Smooth muscle cell (in vitro differentiated cells): ENCODE data around the gene TMSB4Y. TPM values are rescaled to one million over a fixed set of nuclear protein-coding genes. Genes with fewer than 3 reads are reported as not detected.

ENCODE experiments used
- DNase-seq: peaks from one replicate; lab custom pipeline; 2025; ENCODE audit not compliant: unreplicated experiment; lab: John Stamatoyannopoulos, UW
- H2AFZ ChIP-seq: fragments of 200-600 bp; sonication (generic); 2 replicates; pipeline ENCODE4 v1.6.0; 2016; ENCODE audit warnings: antibody characterized with exemption, low read depth, mild to moderate bottlenecking
- H3F3A ChIP-seq: fragments of 200-600 bp; sonication (generic); 2 replicates; pipeline ENCODE4 v1.6.0; 2017; ENCODE audit warnings: antibody characterized with exemption, low read depth
- H3K27ac ChIP-seq: fragments of 200-600 bp; sonication (generic); 2 replicates; pipeline ENCODE4 v1.5.1; 2016; ENCODE audit warnings: low read depth, mild to moderate bottlenecking
- H3K27me3 ChIP-seq: fragments of 200-600 bp; sonication (generic); 2 replicates; pipeline ENCODE4 v1.6.1; 2016; ENCODE audit warnings: low read depth, mild to moderate bottlenecking
- H3K36me3 ChIP-seq: fragments of 200-600 bp; sonication (generic); 2 replicates; pipeline ENCODE4 v1.5.1; 2016; ENCODE audit warnings: low read depth
- H3K4me1 ChIP-seq: fragments of 200-600 bp; sonication (generic); 2 replicates; pipeline ENCODE4 v1.5.1; 2016; ENCODE audit warnings: low read depth
- H3K4me2 ChIP-seq: fragments of 200-600 bp; sonication (generic); 2 replicates; pipeline ENCODE4 v1.6.0; 2016; ENCODE audit warnings: mild to moderate bottlenecking
- H3K4me3 ChIP-seq: fragments of 200-600 bp; sonication (generic); 2 replicates; pipeline ENCODE4 v1.5.1; 2016; ENCODE audit warnings: mild to moderate bottlenecking
- H3K79me2 ChIP-seq: fragments of 200-600 bp; sonication (generic); 2 replicates; pipeline ENCODE4 v1.6.0; 2016; ENCODE audit warnings: low read depth, mild to moderate bottlenecking
- H3K9ac ChIP-seq: fragments of 200-600 bp; sonication (generic); 2 replicates; pipeline ENCODE4 v1.6.0; 2016; ENCODE audit warnings: low read depth
- H3K9me3 ChIP-seq: fragments of 200-600 bp; sonication (generic); replicated peaks from 2 replicates; pipeline ENCODE4 v1.5.1; 2016; ENCODE audit warnings: low read depth
- H4K20me1 ChIP-seq: fragments of 200-600 bp; sonication (generic); 2 replicates; pipeline ENCODE4 v1.6.0; 2016; ENCODE audit warnings: low read depth
- whole genome bisulfite sequencing: methylation state at CpG from one replicate; pipeline ENCODE4 v1.1.7; 2016; ENCODE audit warnings: low lambda C conversion rate; 5-methylcytosine and 5-hydroxymethylcytosine counted together
- polyA plus RNA-seq: library from polyadenylated mRNA; unstranded; fragments of >200 nt; fragmentation: Nextera tagmentation; extraction: Ambion mirVana; gene quantifications from 2 replicates; pipeline ENCODE4 v1.2.1, GENCODE V29; 2016
- total RNA-seq: library from RNA; depleted of rRNA; stranded (reverse); fragments of >200 nt; gene quantifications from 2 replicates; pipeline ENCODE4 v1.2.3, GENCODE V29; 2014
- TF ChIP-seq, protein P1 (sequence below): fragments of 200-600 bp; sonication (generic); IDR thresholded peaks from 2 replicates; pipeline ENCODE4 v1.5.1; 2017; ENCODE audit warnings: borderline replicate concordance, mild to moderate bottlenecking, antibody characterized with exemption; ENCODE audit not compliant: insufficient read depth, poor library complexity, severe bottlenecking

Gene TMSB4Y
- total and polyA plus RNA-seq, 2 experiments from 2014 or later = not detected

DNA sequence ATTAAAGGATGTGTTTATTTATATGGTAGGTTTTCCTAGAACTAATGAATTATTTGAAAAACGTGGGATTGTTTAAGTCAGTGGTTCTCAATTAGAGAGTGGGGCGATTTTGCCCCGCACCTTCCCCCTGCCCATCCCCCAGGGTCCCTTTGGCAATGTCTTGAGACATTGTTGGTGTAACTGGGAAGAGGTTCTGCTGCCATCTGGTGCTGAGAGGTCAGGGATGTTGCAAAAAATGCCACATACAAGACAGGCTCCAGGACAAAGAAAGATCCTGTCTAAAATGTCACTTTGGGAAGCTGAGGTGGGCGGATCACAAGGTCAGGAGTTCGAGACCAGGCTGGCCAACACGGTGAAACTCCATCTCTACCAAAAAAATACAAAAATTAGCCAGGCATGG, 25.8 kb downstream of the TMSB4Y start:
- no CpG with 5 or more reads among the region's 6 CpGs for WGBS
- Histone ChIP-seq H3K79me2 (no peaks in the 10 kb centered on the region), H3K4me1 (no peaks in the 10 kb centered on the region), H3K27me3 (no peaks in the 10 kb centered on the region), H3K27ac (no peak overlapping the region), H3F3A (no peaks in the 10 kb centered on the region), H2AFZ (no peak overlapping the region), H3K9ac (no peak overlapping the region), H3K4me3 (no peak overlapping the region), H3K4me2 (no peak overlapping the region), H4K20me1 (no peaks in the 10 kb centered on the region), H3K36me3 (no peaks in the 10 kb centered on the region), H3K9me3 (no peaks in the 10 kb centered on the region)
- TF ChIP-seq, protein P1, sequence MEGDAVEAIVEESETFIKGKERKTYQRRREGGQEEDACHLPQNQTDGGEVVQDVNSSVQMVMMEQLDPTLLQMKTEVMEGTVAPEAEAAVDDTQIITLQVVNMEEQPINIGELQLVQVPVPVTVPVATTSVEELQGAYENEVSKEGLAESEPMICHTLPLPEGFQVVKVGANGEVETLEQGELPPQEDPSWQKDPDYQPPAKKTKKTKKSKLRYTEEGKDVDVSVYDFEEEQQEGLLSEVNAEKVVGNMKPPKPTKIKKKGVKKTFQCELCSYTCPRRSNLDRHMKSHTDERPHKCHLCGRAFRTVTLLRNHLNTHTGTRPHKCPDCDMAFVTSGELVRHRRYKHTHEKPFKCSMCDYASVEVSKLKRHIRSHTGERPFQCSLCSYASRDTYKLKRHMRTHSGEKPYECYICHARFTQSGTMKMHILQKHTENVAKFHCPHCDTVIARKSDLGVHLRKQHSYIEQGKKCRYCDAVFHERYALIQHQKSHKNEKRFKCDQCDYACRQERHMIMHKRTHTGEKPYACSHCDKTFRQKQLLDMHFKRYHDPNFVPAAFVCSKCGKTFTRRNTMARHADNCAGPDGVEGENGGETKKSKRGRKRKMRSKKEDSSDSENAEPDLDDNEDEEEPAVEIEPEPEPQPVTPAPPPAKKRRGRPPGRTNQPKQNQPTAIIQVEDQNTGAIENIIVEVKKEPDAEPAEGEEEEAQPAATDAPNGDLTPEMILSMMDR = no peak
- DNase-seq = no peak

DNA sequence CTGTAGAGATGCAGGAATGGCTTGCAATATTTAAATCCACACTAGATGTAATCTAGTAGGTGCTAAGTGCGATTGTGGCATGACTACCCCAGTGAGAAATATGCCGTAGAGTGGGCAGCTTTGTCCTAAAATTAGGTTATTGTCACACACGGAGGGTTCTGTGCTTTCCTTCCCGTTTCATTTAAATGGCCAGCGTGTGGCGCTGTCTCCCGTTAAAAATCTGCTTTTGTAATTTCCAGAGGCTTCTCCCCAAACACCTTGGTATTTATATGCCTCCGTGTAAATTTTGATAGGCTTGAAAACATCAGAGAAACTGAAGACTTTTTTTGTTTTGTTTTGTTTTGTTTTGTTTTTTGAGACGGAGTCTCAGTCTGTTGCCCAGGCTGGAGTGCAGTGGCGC, 34.9 kb downstream of the TMSB4Y start:
- Histone ChIP-seq H3K4me3 (no peak overlapping the region), H4K20me1 (no peaks in the 10 kb centered on the region), H3K4me2 (no peak overlapping the region), H3K9ac (no peak overlapping the region), H3K36me3 (no peaks in the 10 kb centered on the region), H3K27ac (no peak overlapping the region), H3F3A (no peaks in the 10 kb centered on the region), H2AFZ (no peak overlapping the region), H3K79me2 (no peaks in the 10 kb centered on the region), H3K27me3 (no peaks in the 10 kb centered on the region), H3K9me3 (no peaks in the 10 kb centered on the region), H3K4me1 (no peaks in the 10 kb centered on the region)
- TF ChIP-seq, protein P1 = no peak
- no peak for DNase-seq
- WGBS = no CpG with 5 or more reads among the region's 10 CpGs

DNA sequence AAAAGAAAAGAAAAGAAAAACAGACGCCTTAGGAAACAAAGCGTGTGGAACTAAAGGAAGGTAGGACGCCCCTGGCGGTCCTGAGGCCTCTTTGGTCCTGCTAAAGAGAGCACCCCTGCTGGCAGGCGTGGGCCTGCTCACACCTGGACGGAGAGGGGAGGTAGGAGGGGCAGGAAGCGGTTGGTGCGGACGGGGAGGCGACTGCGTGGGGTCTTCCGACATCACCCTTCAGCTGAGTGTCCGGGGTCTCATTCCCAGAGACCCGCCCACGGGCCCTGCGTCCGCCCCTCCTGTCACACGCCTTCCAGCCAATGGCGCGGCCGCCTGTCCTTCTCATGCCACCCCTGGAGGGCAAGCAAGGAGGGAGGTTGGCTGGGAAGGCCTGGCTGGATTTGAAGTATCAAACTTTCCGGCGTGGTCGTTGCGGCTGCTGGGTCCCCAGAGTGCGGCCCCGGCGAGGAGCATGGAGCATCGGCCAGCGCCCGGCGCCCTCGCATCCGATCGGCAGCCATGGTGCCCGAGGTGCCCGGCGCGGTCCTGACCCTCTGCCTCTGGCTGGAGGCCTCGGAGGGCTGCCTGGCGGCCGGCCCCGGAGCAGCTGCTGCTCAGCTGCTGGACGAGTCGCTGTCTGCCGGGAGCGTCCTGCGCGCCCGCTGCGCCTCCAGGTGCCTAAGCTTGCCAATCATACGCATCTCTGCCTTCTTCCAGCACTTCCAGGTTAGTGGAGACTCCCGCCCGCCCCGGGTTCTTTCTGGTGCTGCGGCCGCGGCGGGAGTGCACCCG, 47.8 kb downstream of the TMSB4Y start:
- Histone ChIP-seq H3K27ac (no peak overlapping the region), H3K4me2 (no peak overlapping the region), H3K27me3 (no peaks in the 10 kb centered on the region), H3K9ac (no peak overlapping the region), H3F3A (no peaks in the 10 kb centered on the region), H3K4me1 (no peaks in the 10 kb centered on the region), H3K4me3 (no peak overlapping the region), H3K36me3 (no peaks in the 10 kb centered on the region), H3K79me2 (no peaks in the 10 kb centered on the region), H4K20me1 (no peaks in the 10 kb centered on the region), H2AFZ (no peak overlapping the region), H3K9me3 (no peaks in the 10 kb centered on the region)
- TF ChIP-seq, protein P1 = no peak
- DNase-seq = no peak
- WGBS = no CpG with 5 or more reads among the region's 60 CpGs

DNA sequence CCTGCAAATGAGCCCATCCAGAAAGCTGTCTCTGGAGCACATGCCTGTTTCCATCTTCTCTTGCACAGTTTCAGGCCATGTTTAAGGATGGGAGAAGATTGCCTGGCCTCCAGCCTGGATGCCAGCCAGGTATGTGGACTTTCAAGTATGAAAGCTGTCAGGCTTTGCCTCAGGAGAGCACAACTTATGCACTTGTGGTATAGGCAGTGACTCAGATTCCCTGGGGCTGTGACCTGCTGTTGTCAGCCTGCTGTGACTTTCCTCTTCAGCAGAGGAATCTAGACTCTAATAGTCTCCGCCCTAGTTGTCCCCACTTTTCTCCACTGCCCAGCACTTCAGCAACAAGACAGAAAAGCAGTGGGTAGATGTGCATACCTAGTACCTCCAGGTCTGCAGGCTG, 51.0 kb downstream of the TMSB4Y start:
- H3K4me3 ChIP-seq = no peak overlapping the region
- H3K27ac ChIP-seq = no peak overlapping the region
- H3K36me3 ChIP-seq = no peaks in the 10 kb centered on the region
- H2AFZ ChIP-seq = no peak overlapping the region
- no peak overlapping the region for H3K4me2 ChIP-seq
- H3K79me2 ChIP-seq = no peaks in the 10 kb centered on the region
- no CpG with 5 or more reads among the region's 1 CpG for WGBS
- H3K27me3 ChIP-seq = no peaks in the 10 kb centered on the region
- TF ChIP-seq, protein P1 = no peak
- DNase-seq = no peak
- H3F3A ChIP-seq = no peaks in the 10 kb centered on the region
- no peaks in the 10 kb centered on the region for H4K20me1 ChIP-seq
- H3K9ac ChIP-seq = no peak overlapping the region
- H3K9me3 ChIP-seq = no peaks in the 10 kb centered on the region
- H3K4me1 ChIP-seq = no peaks in the 10 kb centered on the region
